Left cardiac atrium (tissue), 4 donors: Measurements from ENCODE around the gene TMEM184A. TPM values are rescaled to one million over a fixed set of nuclear protein-coding genes. Genes with fewer than 3 reads are reported as not detected.
A peak's percentile ranks its signal among the peaks of the same experiment; 100 is the strongest.

Experiments used
- ATAC-seq, 2 donors: fragments of 200-7000 bp; cut with Tn5 transposase; one replicate each; pipeline ENCODE4 v1.9.1; 2020; ENCODE audit warnings: mild to moderate bottlenecking in 2 of 2, moderate library complexity in 2 of 2
- DNase-seq: peaks from one replicate; pipeline ENCODE4 v3.0.0-alpha.2; 2020
- intact Hi-C, 2 donors: fragments of 100-400 bp; cut with DNase I; formaldehyde crosslinking; loops; one replicate each; pipeline versions ENCODE4 v1.14.1 to v1.15.1; 2022 to 2023
- total RNA-seq, 2 donors: library from RNA; stranded (reverse); fragmentation: NEBNext Ultra II Directional; extraction: Animal tissue kit (Norgen Biotek cat#: 25700); gene quantifications; one replicate each; pipeline ENCODE4 v1.2.1, GENCODE V29; 2021
- donor health status: DM: no; HTN: yes; CAD: no.
- donor health status: DM: no; HTN: yes; CAD: no; lungs with severe emphysema.
- donor health status: DM: yes; HTN: yes; CAD: no.
- donor health status: Dilated cardiomyopathy.

The TMEM184A gene
- total RNA-seq, 2 donors from 2014 or later, result 0.18 to 0.31 TPM

DNA sequence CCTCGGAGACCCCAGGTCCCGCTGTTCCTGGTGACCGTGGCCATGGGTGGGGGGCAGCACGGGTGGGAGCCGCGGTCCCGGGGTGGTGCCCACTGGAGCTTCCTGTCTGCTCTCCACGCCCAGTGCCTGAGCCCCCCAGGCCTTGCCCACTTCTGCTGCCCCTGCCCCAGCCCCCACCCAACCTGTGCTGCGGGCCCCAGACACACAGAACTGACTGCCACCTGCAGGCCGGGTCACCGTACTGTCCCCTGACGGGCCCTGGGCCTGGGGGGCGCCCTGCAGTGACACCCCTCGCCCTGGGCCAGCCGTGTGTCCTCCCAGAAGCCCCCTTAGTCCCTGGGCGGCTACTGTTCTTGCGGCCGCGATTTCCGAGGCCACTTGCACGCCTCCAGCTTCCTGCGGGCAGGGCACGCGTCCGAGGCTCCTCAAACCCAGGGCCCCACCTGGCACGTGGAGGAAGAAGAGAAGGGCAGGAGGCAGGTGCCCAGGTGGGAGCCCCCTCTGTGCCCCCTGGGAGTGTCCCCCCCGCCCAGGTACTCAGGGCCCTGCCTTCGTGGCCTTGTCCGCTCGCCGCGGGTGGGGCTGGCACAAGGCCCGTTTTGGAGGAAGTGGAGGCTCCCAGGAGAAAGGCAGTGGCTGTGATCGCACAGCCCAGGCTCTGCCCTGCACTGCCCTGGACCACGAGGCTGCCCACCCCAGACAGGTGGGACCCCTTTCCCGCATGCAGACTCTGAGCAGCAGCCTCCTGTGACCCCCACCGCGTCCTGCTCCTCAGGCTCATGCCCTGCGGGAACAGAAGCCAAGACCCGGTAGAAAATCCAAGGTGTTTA is 10.4 kb downstream of the TMEM184A start:
- intact Hi-C loops, result no loop called here
- ATAC-seq, result no peak
- no peak for DNase-seq

DNA sequence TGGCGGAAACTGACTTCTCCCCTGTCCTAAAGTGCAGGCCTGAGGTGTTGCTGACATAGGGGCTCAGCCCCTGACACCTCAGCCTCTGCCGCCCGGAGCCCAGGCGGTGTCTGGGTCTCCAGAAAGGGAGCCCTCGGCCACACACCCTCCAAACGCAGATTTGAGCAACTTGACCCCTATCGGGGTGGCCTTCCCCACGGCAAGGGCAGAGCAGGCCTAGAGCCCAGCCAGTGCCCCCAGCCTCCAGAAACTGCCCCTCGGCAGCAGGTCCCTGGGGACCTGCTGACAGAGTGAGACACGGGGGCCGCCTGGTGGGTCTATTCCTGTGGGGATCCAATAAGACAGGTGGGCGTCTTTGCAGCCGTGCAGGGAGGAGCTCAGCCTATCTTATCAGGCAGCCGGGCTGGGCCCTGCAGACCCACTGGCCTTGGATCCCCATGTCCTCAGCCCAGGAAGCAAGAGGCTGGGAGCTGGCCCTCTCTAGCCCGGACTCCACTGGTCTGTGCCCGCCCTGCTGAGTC is 11.0 kb downstream of the TMEM184A start:
- intact Hi-C loops, result no loop called here
- ATAC-seq (no peak), DNase-seq (no peak)

DNA sequence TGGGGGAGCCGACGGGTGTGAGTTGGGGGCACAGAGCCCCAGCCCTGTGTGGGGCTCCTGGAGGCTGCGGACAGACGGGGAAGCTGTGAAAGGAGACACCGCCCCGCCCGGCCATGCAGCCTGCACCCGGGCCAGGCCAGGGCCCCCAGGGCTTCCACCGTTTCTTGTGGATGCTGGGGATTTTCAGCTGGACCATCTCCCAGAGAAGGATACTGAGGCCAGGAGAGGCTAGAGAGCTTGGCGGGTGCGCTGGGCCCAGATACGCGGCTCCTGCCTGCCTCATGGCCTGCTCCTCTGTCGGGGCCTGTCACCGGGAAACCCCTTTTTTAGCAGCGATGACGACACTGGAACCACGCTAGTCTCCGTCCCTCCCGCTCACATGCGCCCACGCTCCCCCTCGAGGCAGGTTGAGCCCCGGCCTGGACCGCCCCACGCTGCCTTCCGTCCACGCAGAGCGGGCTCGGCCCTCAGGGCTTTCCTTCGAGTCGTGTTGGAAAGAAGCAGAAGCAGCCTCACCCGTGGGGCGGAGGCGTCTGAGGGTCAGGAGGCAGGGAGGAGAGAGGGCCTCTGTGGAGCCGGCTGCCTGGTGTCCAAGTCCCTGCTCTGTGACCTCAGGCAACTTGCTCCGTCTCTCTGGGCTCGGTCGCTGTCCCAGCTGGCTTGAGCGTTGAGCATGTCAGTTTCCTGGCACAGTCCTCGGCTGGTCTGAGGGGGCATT is 11.7 kb downstream of the TMEM184A start:
- DNase-seq, result no peak
- ATAC-seq, result peak; percentile 1 to 11
- intact Hi-C loops, result no loop called here

GRCh38 chr7:1543826-1544177 is 12.2 kb downstream of the TMEM184A start:
- intact Hi-C loops, result no loop called here
- DNase-seq (no peak), ATAC-seq (no peak)

- no peak for DNase-seq
- no peak for ATAC-seq
- intact Hi-C loops, result no loop called here
Measured at GRCh38 chr7:1542841-1543747, 12.9 kb downstream of the TMEM184A start.

DNA sequence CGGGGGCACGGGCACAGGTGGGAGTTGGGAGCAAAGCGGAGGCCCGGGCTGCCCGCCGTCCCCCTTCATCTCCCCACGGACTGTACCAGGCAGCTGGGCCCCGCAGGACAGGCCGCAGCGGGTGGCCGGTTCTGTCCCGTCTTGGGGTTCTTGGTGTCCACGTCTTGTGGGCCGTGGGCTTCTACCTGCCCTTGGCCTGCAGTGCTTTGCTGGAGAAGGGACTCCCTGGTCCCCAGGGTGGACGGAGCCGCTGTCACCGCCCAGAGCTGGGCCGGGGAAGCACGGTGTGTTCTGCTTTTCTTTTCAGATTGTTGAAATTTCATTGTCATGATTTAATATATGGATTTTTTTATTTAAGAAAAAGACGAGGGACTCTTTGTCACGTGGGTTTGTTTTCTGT is 13.7 kb downstream of the TMEM184A start:
- DNase-seq, result no peak
- no peak for ATAC-seq
- intact Hi-C loops, result no loop called here

DNA sequence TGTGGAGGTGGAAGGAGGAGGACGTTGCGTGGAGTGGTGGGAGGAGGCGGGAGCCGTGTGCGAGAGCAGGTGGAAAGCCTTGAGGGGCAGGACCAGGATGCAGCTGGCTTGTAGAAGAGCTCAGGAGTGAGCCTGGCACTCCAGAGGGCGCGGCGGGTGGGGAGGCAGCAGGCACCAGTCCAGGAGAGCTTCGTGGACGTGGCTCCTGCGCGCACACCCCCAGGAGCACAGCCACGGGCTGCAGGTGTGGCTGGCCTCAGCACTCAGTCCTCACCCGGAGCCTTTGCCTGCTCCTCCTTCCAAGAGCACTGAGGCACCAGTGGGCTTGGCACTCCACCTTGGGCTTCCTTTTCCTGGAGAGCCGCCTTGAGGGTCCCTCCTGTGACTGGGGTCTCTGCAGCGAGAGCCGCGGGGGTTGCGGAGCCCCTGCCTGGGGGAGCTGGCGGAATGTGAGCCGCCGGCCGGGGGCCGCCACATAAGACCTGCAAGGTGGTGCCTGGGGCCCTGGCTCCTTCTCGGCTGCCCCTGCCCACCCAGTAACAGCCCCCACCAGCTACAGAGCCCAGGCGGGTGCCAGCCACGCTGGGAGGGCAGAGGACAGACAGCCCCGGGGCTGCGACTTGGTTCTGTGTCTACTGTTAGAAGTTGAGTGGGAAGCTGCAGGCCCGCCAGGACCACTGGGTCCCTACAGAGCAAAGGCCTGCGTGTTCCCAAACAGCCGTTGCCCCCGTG is 14.4 kb downstream of the TMEM184A start:
- ATAC-seq, result no peak
- DNase-seq, result no peak
- intact Hi-C loops, result no loop called here

DNA sequence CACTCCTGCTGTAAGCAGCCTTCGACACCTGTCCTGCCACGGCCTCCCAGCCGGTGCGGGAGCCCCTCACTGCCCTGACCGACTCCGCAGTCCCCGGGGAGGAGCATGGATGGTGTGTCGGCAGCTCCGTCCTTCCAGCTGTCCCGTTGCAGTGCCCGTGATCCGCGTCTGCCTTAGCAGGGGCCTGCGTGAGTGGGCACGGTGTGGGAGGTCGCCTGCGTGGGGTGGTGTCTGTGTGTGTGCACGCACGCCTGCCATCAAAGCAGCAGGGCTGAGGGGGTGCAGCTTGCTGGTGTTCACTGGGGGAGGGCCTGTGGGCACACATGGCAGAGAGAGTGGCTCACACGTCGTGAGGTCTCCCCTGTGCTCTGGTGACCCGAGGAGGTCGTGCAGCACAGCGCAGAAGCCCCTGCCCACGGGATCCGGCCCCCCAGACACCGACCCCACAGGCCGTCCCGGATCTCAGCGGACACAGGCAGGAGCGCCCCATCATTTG is 15.2 kb downstream of the TMEM184A start:
- intact Hi-C loops, result no loop called here
- ATAC-seq (no peak), DNase-seq (no peak)

DNA sequence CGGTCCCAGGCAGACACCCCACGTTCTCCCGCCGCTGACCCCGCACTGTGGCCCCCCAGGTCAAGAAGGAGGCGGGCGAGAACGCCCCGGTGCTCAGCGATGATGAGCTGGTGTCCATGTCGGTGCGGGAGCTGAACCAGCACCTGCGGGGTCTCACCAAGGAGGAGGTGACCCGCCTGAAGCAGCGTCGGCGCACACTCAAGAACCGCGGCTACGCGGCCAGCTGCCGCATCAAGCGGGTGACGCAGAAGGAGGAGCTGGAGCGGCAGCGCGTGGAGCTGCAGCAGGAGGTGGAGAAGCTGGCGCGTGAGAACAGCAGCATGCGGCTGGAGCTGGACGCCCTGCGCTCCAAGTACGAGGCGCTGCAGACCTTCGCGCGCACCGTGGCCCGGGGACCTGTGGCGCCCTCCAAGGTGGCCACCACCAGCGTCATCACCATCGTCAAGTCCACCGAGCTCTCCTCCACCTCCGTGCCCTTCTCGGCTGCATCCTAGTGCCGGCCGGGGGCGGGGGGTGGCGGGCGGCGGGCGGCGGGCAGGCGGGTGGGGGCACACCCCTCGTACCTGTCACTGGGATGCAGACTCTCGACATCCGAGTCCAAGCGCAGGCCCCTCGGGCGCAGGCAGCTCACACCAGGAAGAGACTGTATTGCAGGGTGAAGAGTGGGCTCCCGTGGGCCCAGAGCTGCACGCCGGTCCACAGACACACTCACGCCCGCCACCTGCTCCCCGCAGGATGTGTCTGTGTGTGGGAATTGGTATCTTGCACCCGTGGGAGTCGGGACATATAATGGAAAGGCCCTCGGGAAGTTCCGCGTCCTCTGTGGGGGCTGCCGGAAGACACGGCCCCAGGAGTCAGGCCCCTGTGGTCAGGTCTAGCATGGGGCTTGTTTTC is 15.9 kb downstream of the TMEM184A start:
- ATAC-seq (no peak), DNase-seq (no peak)
- intact Hi-C loops, result no loop called here

DNA sequence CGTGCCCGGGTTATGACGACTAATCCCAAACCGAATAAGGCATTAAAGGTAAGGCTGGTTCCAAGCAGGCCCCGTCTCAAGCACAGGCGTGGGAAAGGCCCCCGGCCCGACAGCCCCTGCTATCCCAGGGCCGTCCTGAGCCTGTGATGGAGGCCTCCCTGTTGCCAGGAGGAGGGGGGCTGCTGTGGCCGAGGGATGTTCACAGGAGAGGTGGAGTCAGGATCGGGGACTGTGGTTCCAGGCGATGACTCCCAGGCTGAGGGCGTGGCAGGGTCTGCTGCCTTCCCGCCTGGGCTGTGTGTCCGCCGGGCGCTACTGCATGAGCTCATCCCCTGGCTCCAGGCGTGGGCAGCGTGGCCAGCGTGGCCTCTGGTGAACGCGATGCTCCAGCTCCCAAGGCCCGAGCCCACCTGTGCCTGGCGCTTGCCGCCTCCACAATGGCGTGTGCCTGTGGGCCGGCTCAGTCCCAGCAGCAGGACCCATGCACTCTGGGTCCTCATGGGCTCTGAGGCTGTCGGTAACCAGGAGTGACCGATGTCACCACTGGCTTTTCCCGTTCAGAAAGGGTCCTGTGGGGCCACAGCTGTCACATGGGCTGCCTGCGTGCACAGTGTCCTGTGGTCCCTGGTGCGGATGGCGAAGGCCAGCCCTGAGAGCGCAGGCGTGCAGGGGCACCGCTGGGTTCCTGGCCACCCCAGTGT is 16.7 kb downstream of the TMEM184A start:
- DNase-seq, result no peak
- intact Hi-C loops, result no loop called here
- ATAC-seq, result peak in 1 of 2 donors; percentile 3

DNA sequence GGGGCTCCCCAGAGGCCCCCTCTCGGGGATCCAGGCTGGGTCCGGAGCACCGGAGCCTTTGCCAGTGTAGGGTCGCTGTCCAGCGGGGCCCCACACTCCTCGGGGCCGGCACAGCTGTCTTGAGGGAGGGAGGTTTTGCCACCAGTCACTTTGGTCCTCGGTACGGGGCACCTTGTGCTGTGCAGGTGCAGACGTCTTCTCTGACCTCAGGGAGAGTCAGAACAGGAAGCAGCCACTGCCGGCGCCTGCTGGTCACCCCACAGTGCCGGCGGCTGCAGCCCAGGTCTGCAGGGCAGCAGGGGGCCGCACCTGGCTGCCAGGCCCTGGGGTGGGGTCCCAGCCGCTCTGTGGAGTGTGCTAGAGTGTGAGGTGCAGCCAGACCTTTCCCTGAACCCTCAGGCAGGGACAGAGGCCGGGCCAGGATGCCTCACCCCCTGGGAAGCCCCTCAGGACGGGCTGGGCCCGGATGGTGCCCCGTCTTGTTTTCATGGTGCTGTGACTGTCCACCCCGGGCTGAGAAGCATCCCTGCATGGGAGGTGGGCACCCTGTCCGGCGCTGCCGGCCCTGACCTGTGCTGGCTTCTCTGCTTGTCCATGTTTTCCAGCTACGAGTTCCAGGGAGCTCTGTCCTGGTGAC is 17.3 kb downstream of the TMEM184A start:
- DNase-seq (no peak), ATAC-seq (peak in 1 of 2 donors; percentile 0)
- intact Hi-C loops, result no loop called here

GRCh38 chr7:1537535-1538412 is 18.2 kb downstream of the TMEM184A start:
- peak; percentile 50 to 58 for ATAC-seq
- intact Hi-C loops, result loop anchor here in 1 of 2 donors (1.0 kb wide), 1 partner anchor 24 kb away; no protein-coding TSS in a partner anchor
- peak; percentile 91 for DNase-seq

GRCh38 chr7:1536743-1537534 is 19.1 kb downstream of the TMEM184A start:
- DNase-seq (peak; percentile 97), ATAC-seq (peak; percentile 87 to 90)
- intact Hi-C loops, result loop anchor here in 1 of 2 donors (1.0 kb wide), 1 partner anchor 24 kb away; no protein-coding TSS in a partner anchor

GRCh38 chr7:1536455-1536742 is 19.6 kb downstream of the TMEM184A start:
- no peak for ATAC-seq
- intact Hi-C loops, result no loop called here
- no peak for DNase-seq
